Ovary (tissue), 9 donors: ENCODE measurements around the gene AFF4. TPM values are rescaled to one million over a fixed set of nuclear protein-coding genes. Genes with fewer than 3 reads are reported as not detected.
A peak's percentile ranks its signal among the peaks of the same experiment; 100 is the strongest.
"Not testable (repeated sequence)": the region's sequence is repeated elsewhere in the genome, so short reads cannot be mapped to it uniquely, and the experiment has no call there.

Source experiments
- DNase-seq, 5 donors: peaks; one replicate each; pipeline ENCODE4 v3.0.0-alpha.2; 2019 to 2020
- H3K27ac ChIP-seq, 2 donors: fragments of 200-600 bp; one replicate each; pipeline versions ENCODE4 v1.5.1 to v1.8.0; 2019 to 2022
- H3K27me3 ChIP-seq: fragments of 200-600 bp; one replicate; pipeline ENCODE4 v1.8.0; 2022
- H3K36me3 ChIP-seq: fragments of 200-600 bp; sonication (generic); one replicate; pipeline ENCODE4 v1.5.1; 2019
- H3K4me1 ChIP-seq: one replicate; pipeline ENCODE4 v1.8.1; 2013; ENCODE audit warnings: mild to moderate bottlenecking, moderate library complexity; ENCODE audit not compliant: insufficient read depth
- H3K4me3 ChIP-seq: fragments of 200-600 bp; sonication (generic); one replicate; pipeline ENCODE4 v1.5.1; 2017
- H3K9me3 ChIP-seq, 2 donors: fragments of 200-600 bp in 1 of 2; sonication (generic) in 1 of 2; one replicate each; pipeline versions ENCODE4 v1.5.1 to v1.8.1; 2013 to 2019; ENCODE audit warnings: mild to moderate bottlenecking in 1 of 2, moderate library complexity in 1 of 2
- CTCF ChIP-seq, 3 donors: fragments of 450-650 bp in 2 of 3; fragments of 200-600 bp in 1 of 3; IDR thresholded peaks; one replicate each; pipeline versions ENCODE4 v1.5.1 to v1.8.0; 2016 to 2022; ENCODE audit warnings: antibody characterized with exemption in 3 of 3, mild to moderate bottlenecking in 1 of 3
- EP300 ChIP-seq: sonication (generic); formaldehyde crosslinking; IDR thresholded peaks from one replicate; pipeline ENCODE4 v1.6.1; 2017; ENCODE audit warnings: antibody characterized with exemption
- POLR2A ChIP-seq: fragments of 450-650 bp; IDR thresholded peaks from one replicate; pipeline ENCODE4 v1.6.1; 2017; ENCODE audit warnings: antibody characterized with exemption, mild to moderate bottlenecking, moderate library complexity
- WGBS, 3 donors: extraction: QIAGEN DNeasy Blood & Tissue Kit in 1 of 3; methylation state at CpG; one replicate each; pipeline versions ENCODE4 v1.1.5 to v1.1.7; 2013 to 2017; 5-methylcytosine and 5-hydroxymethylcytosine counted together
- intact Hi-C, 4 donors: fragments of 100-400 bp; cut with DNase I; formaldehyde crosslinking; loops; one replicate each; pipeline versions ENCODE4 v1.11.0 to v1.15.1; 2022 to 2023
- polyA plus RNA-seq, 2 donors: library from polyadenylated mRNA; stranded (reverse); fragments of 200-250 nt in 1 of 2; fragments of 350-450 nt in 1 of 2; fragmentation: Illumina TruSeq in 1 of 2; extraction: RNeasy Lipid Tissue Mini Kit (QIAGEN cat#74804) in 1 of 2; gene quantifications; one replicate each; pipeline ENCODE4 v1.2.3, GENCODE V29; 2013 to 2014
- total RNA-seq, 7 donors: library from RNA; depleted of rRNA in 2 of 7; stranded (reverse); fragments of >200 nt in 2 of 7; fragmentation: NEBNext Ultra II Directional in 3 of 7; extraction: Animal tissue kit (Norgen Biotek cat#: 25700) in 3 of 7; gene quantifications; one replicate each; pipeline versions ENCODE4 v1.1.0 to v1.2.4, GENCODE V29; 2016 to 2023
- donor health status: DM: no; HTN: no; CAD: no; lungs with moderate emphysema.
- donor health status: DM: no; HTN: no; CAD: no.
- donor health status: Bipolar disorder and iron deficiency.
- donor health status: DM: yes; HTN: yes; CAD: no.
- donor health status: DM: no; HTN: no; CAD: no.
- donor health status: DM: yes; HTN: yes; CAD: no.

AFF4 gene
- total and polyA plus RNA-seq, 9 donors, result 19.5 to 114 (median 70.5) TPM

DNA sequence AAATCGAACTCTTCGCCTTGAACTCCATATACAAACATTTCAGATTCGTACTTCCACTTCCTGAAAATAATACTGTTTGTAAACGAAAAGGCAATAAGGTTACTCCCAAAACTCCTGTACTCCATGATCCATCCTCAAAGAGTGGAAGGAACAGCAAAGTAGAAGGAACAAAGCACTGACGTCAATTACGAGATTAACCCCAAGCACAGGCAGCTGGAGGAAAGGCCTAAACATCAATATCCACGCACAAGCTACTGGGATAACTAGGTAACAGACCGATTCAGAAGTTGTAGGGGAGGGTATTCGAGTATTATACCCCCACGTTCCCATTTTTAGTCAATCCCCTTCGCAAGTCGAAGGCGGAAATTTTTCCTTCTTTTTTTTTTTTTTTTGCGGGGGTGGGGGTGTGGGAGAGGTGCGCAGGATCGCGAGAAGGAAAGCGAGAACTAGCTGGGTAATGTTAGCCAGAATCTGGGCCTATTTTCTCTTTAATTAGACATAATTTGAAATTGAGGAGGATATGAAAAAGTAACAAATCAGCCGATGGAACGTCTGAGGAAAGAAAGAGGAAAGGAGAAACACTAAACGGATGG, 909 bp downstream of the AFF4 start:
- Histone ChIP-seq H3K4me3 (peak overlapping the region; percentile 72), H3K27ac (peak overlapping the region; percentile 96 to 97), H3K4me1 (peaks cover 7% of the 10 kb centered on the region), H3K9me3 (no peaks in the 10 kb centered on the region), H3K36me3 (no peaks in the 10 kb centered on the region), H3K27me3 (no peaks in the 10 kb centered on the region)
- DNase-seq, result peak in 3 of 5 donors; percentile 35 to 37 (median 37)
- WGBS, 3 donors, result 0 to 1% (median 0%) methylated on average over 21 of the region's 21 CpGs
- no peak for TF ChIP-seq EP300
- peak; percentile 30 for TF ChIP-seq POLR2A
- intact Hi-C loops, result loop anchor here in 1 of 4 donors (2.0 to 5.0 kb wide), 2 partner anchors 90 to 96 kb away; partner anchors contain the start of genes GDF9, HSPA4 and UQCRQ

GRCh38 chr5:132961887-132962286, 1.5 kb downstream of the AFF4 start:
- Histone ChIP-seq H3K36me3 (no peaks in the 10 kb centered on the region), H3K9me3 (no peaks in the 10 kb centered on the region), H3K4me1 (peaks cover 9% of the 10 kb centered on the region), H3K27me3 (no peaks in the 10 kb centered on the region), H3K27ac (peak overlapping the region in 1 of 2 donors; percentile 97), H3K4me3 (peak overlapping the region; percentile 72)
- no peak for DNase-seq
- WGBS, 3 donors, result 1 to 3% (median 2%) methylated on average over 5 of the region's 5 CpGs
- TF ChIP-seq POLR2A (no peak), EP300 (no peak), CTCF (IDR thresholded peaks at IDR 0.05) (no peak)
- intact Hi-C loops, result loop anchor here in 1 of 4 donors (2.0 to 5.0 kb wide), 2 partner anchors 90 to 95 kb away; partner anchors contain the start of genes GDF9, HSPA4 and UQCRQ

DNA sequence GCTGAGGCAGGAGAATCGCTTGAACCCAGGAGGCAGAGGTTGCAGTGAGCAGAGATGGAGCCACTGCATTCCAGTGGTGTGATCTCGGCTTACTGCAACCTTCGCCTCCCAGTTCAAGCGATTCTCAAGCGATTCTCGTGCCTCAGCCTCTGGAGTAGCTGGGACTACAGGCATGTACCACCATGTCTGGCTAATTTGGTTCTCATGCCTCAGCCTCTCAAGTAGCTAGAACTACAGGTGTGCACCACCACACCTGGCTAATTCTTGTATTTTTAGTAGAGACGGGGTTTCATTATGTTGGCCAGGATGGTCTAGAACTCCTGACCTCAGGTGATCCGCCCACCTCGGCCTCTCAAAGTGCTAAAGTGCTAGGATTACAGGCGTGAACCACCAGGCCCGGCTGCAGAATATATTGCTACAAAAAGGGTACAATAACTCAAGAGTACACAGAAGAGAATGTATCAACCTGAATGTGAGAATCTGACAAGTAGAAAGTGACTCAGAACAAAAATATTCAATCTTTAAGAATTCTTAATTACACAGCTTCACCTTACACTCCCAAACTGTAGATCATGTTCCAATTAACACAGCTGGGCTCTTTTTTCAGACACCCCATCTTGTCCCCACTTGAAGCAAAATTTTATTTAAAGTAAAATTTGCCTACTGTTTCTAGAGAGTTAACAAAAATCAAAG, 2.2 kb downstream of the AFF4 start:
- not testable (repeated sequence) for H3K4me1 ChIP-seq, H3K36me3 ChIP-seq, H3K27ac ChIP-seq, H3K9me3 ChIP-seq, DNase-seq, H3K27me3 ChIP-seq
- H3K4me3 ChIP-seq, result peak overlapping the region; percentile 72
- WGBS, 3 donors, result 73 to 83% (median 76%) methylated on average over 11 of the region's 11 CpGs
- intact Hi-C loops, result loop anchor here in 1 of 4 donors (5.0 kb wide), 1 partner anchor 91 kb away; the partner anchor contains the start of gene HSPA4

DNA sequence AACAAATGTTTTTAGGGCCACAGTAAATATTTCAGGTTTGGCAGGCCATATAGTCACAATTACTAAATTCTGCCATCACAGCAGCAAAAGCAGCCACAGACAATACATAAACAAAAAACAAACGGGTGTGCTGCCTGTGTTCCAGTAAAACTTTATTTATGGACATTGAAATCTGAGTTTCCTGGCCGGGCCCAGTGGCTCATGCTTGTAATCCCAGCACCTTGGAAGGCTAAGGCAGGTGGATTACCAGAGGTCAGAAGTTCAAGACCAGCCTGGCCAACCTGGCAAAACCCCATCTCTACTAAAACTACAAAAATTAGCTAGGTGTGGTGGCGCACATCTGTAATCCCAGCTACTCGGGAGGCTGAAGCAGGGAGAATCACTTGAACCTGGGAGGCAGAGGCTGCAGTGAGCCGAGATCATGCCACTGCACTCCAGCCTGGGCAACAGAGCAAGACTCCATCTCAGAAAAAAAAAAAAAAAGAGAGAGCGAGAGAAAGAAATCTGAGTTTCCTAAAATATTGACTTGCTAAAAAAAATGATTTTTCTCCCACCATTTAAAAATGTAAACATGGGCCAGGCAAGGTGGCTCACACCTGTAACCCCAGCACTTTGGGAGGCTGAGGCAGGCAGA, 7.2 kb downstream of the AFF4 start:
- H3K27me3 ChIP-seq, H3K27ac ChIP-seq, H3K4me3 ChIP-seq, H3K36me3 ChIP-seq, H3K9me3 ChIP-seq, intact Hi-C loops, DNase-seq: not testable (repeated sequence)
- 80 to 84% (median 80%) methylated on average over 6 of the region's 6 CpGs for WGBS, 3 donors
- H3K4me1 ChIP-seq, result peaks cover 12% of the 10 kb centered on the region

- no peak overlapping the region for H3K27ac ChIP-seq
- peaks cover 5% of the 10 kb centered on the region for H3K4me1 ChIP-seq
- 59 to 71% (median 70%) methylated on average over 6 of the region's 6 CpGs for WGBS, 3 donors
- H3K36me3 ChIP-seq, result no peaks in the 10 kb centered on the region
- no peak overlapping the region for H3K4me3 ChIP-seq
- intact Hi-C loops, result no loop called here
- no peaks in the 10 kb centered on the region for H3K9me3 ChIP-seq
- no peaks in the 10 kb centered on the region for H3K27me3 ChIP-seq
- DNase-seq, result no peak
- no peak for TF ChIP-seq CTCF (IDR thresholded peaks at IDR 0.05)
Measured at GRCh38 chr5:132953710-132954109, 9.7 kb downstream of the AFF4 start.

- intact Hi-C loops, result no loop called here
- H3K27me3 ChIP-seq, result no peaks in the 10 kb centered on the region
- DNase-seq, result no peak
- H3K4me3 ChIP-seq, result no peak overlapping the region
- peaks cover 7% of the 10 kb centered on the region for H3K4me1 ChIP-seq
- no peak overlapping the region for H3K27ac ChIP-seq
- no peak for TF ChIP-seq CTCF (IDR thresholded peaks at IDR 0.05)
- TF ChIP-seq POLR2A, result no peak
- no peak for TF ChIP-seq EP300
- H3K9me3 ChIP-seq, result no peaks in the 10 kb centered on the region
- WGBS, 3 donors, result 92 to 93% (median 93%) methylated on average over 2 of the region's 2 CpGs
- H3K36me3 ChIP-seq, result no peaks in the 10 kb centered on the region
Measured at GRCh38 chr5:132952829-132953228, 10.6 kb downstream of the AFF4 start.
